ENCODE measurements around the gene DLG4.

GRCh38 chr17:7215136-7215638, 4.4 kb downstream of the DLG4 start:
- TF ChIP-seq POLR2A (IDR thresholded peaks at IDR 0.05; ENCODE audit: low read length) = no peak
- TF ChIP-seq GATA1 (IDR thresholded peaks at IDR 0.05; ENCODE audit: low read depth, low read length) = no peak

All from erythroblast (primary cell).